DOHH2 (cell line): Measurements from ENCODE around the gene PPARA.

Experiments
- H3F3A ChIP-seq: fragments of 200-600 bp; sonication (generic), shearing (Covaris generic); 2 replicates; pipeline ENCODE4 v1.6.0; 2016; ENCODE audit warnings: antibody characterized with exemption, mild to moderate bottlenecking; ENCODE audit not compliant: control insufficient read depth, insufficient read depth
- H3K27ac ChIP-seq: fragments of 200-600 bp; sonication (generic); 2 replicates; pipeline ENCODE4 v1.5.1; 2014; ENCODE audit warnings: low read depth, mild to moderate bottlenecking, low read length, moderate library complexity
- H3K27me3 ChIP-seq: fragments of 200-600 bp; sonication (generic); 2 replicates; pipeline ENCODE4 v1.6.1; 2014; ENCODE audit warnings: mild to moderate bottlenecking, low read length, mixed read lengths; ENCODE audit not compliant: control insufficient read depth
- H3K36me3 ChIP-seq: fragments of 200-600 bp; sonication (generic); 2 replicates; pipeline ENCODE4 v1.6.1; 2014; ENCODE audit warnings: mild to moderate bottlenecking, low read length, moderate library complexity, mixed read lengths; ENCODE audit not compliant: control insufficient read depth
- H3K4me1 ChIP-seq: fragments of 200-600 bp; sonication (generic); 2 replicates; pipeline ENCODE4 v1.6.1; 2014; ENCODE audit warnings: mild to moderate bottlenecking, low read length, mixed read lengths; ENCODE audit not compliant: control insufficient read depth
- H3K4me2 ChIP-seq: fragments of 200-600 bp; sonication (generic); 2 replicates; pipeline ENCODE4 v1.6.0; 2014; ENCODE audit warnings: mild to moderate bottlenecking, low read length, moderate library complexity
- H3K4me3 ChIP-seq: fragments of 200-600 bp; sonication (generic); 2 replicates; pipeline ENCODE4 v1.5.1; 2014; ENCODE audit warnings: mild to moderate bottlenecking, low read length, mixed read lengths
- H3K79me2 ChIP-seq: fragments of 200-600 bp; sonication (generic); 2 replicates; pipeline ENCODE4 v1.6.1; 2014; ENCODE audit warnings: mild to moderate bottlenecking, low read length, mixed read lengths; ENCODE audit not compliant: control insufficient read depth
- H3K9me2 ChIP-seq: fragments of 200-600 bp; sonication (generic); replicated peaks from 2 replicates; pipeline ENCODE4 v1.6.1; 2014; ENCODE audit warnings: mild to moderate bottlenecking, low read length, mixed read lengths; ENCODE audit not compliant: control insufficient read depth
- H3K9me3 ChIP-seq: fragments of 200-600 bp; sonication (generic); 2 replicates; pipeline ENCODE4 v1.6.1; 2014; ENCODE audit warnings: antibody characterized with exemption, low read length, mixed read lengths; ENCODE audit not compliant: control insufficient read depth, insufficient read depth
- H4K20me1 ChIP-seq: fragments of 200-600 bp; sonication (generic); 2 replicates; pipeline ENCODE4 v1.6.0; 2014; ENCODE audit warnings: low read depth, mild to moderate bottlenecking, antibody characterized with exemption, low read length, moderate library complexity; ENCODE audit not compliant: control insufficient read depth, insufficient read depth
- EZH2phosphoT487 ChIP-seq: fragments of 200-600 bp; sonication (generic); IDR thresholded peaks from 2 replicates; pipeline ENCODE4 v1.6.1; 2017; ENCODE audit warnings: borderline replicate concordance, mild to moderate bottlenecking, antibody characterized with exemption, low read length, moderate library complexity, mixed read lengths
- TF ChIP-seq, protein P1 (sequence below): fragments of 200-600 bp; sonication (generic); IDR thresholded peaks from one replicate; pipeline ENCODE4 v1.5.1; 2014; ENCODE audit warnings: antibody characterized with exemption, mild to moderate bottlenecking, low read depth, low read length; ENCODE audit not compliant: poor library complexity, severe bottlenecking

The PPARA gene

DNA sequence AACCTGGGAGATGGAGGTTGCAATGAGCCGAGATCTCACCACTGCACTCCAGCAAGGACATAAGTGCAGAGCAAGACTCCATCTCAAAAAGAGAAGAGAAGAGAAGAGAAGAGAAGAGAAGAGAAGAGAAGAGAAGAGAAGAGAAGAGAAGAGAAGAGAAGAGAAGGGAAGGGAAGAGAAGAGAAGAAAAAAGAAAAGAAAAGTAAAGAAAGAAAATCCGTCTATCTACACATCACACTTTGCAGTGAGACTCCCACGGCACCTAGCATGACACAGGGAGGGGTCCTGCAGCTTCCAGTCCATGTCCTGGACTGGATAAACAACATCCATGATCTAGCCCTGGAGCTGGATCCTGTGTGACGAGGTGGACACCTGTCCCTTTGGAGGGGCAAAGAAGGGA lies 4.0 kb upstream of the PPARA start:
- H3K9me3 ChIP-seq, result no peaks in the 10 kb centered on the region
- peaks cover under 1% of the 10 kb centered on the region; the same call in 1 of the 2 replicates for H3F3A ChIP-seq
- no peak overlapping the region for H3K4me2 ChIP-seq
- H3K4me1 ChIP-seq, result peaks cover 24% of the 10 kb centered on the region
- no peaks in the 10 kb centered on the region for H3K36me3 ChIP-seq
- no peak for TF ChIP-seq EZH2phosphoT487
- TF ChIP-seq, protein P1, sequence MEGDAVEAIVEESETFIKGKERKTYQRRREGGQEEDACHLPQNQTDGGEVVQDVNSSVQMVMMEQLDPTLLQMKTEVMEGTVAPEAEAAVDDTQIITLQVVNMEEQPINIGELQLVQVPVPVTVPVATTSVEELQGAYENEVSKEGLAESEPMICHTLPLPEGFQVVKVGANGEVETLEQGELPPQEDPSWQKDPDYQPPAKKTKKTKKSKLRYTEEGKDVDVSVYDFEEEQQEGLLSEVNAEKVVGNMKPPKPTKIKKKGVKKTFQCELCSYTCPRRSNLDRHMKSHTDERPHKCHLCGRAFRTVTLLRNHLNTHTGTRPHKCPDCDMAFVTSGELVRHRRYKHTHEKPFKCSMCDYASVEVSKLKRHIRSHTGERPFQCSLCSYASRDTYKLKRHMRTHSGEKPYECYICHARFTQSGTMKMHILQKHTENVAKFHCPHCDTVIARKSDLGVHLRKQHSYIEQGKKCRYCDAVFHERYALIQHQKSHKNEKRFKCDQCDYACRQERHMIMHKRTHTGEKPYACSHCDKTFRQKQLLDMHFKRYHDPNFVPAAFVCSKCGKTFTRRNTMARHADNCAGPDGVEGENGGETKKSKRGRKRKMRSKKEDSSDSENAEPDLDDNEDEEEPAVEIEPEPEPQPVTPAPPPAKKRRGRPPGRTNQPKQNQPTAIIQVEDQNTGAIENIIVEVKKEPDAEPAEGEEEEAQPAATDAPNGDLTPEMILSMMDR, result no peak
- H3K79me2 ChIP-seq, result 0 out of 2 replicates have a peak, but pooled peaks cover under 1% of the 10 kb centered on the region
- H3K9me2 ChIP-seq, result no peaks in the 10 kb centered on the region
- H4K20me1 ChIP-seq, result peaks cover 4% of the 10 kb centered on the region; the same call in 1 of the 2 replicates
- no peak overlapping the region for H3K4me3 ChIP-seq
- peaks cover 49% of the 10 kb centered on the region for H3K27me3 ChIP-seq
- H3K27ac ChIP-seq, result no peak overlapping the region

DNA sequence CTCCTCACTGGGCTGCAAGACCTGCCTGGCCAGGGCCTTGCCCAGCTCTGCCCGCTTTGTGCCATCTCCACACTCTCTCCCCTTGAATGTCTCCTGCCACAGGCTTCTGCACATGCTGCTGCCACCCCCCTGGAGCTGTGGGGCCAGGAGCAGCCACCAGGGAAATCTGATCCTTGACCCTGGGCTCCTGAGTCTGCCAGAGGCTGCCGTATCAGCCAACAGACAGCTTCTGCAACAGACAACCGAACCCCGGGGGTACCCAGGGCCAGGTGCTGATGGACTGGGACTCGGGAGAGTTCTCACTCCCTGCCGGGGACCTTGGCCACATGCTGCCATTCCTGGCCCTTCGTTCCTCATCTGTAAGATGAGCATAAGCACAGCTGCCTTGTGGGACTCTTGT lies 3.3 kb upstream of the PPARA start:
- Histone ChIP-seq H3K4me2 (no peak overlapping the region), H3K4me3 (no peak overlapping the region)

DNA sequence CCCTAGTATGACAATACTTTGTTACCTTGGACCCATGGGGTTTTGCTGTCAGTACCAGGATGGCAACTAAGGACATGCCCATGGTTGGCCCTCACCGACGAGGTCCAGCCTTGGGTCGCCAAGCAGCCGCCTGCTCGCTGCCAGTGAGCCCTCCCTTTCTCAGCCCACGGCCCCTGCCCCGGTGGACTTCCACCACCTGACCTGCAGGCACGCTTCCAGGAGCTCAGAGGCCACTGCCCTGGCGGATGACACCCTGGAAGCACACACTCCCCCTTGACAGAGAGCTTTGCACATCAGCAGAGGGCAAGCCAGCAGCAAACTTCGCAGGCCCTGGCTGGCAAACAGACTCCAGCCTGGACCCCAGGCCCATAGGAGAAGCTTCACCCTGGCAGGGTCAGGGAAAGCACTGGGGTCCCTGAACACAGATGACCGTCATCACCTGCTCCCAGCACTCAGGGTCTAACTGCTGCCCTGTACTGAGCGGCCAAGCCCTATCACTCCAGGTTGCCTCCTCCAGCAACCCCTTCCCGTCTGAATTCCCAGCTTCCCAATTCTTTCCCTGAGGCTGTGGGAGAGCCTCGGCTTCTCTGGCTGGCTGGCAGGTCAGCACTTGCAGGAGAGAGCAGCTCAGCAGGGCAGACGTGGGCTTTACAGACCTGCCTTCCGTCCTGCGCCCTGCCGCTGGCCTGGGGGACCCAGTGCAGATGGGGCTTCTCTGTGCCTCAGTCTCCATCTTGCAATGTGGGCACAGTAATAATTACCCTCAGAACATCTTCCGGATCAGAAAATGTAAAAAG lies 2.7 kb upstream of the PPARA start:
- no peaks in the 10 kb centered on the region for H3K9me3 ChIP-seq
- peaks cover 54% of the 10 kb centered on the region for H3K27me3 ChIP-seq
- peaks cover 22% of the 10 kb centered on the region for H3K4me1 ChIP-seq
- TF ChIP-seq EZH2phosphoT487, result no peak
- TF ChIP-seq, protein P1, result no peak
- no peak overlapping the region for H3K27ac ChIP-seq
- peaks cover 2% of the 10 kb centered on the region; the same call in 1 of the 2 replicates for H3K36me3 ChIP-seq
- no peaks in the 10 kb centered on the region for H3K9me2 ChIP-seq
- no peak overlapping the region for H3K4me3 ChIP-seq
- peaks cover 10% of the 10 kb centered on the region for H3F3A ChIP-seq
- peaks cover 4% of the 10 kb centered on the region; the same call in 1 of the 2 replicates for H4K20me1 ChIP-seq
- peaks cover 3% of the 10 kb centered on the region; the same call in 1 of the 2 replicates for H3K79me2 ChIP-seq
- no peak overlapping the region for H3K4me2 ChIP-seq

More for the DNA sequence above, 3.3 kb upstream of the PPARA start:
- peaks cover 3% of the 10 kb centered on the region; the same call in 1 of the 2 replicates for H3K79me2 ChIP-seq
- H3K9me2 ChIP-seq, result no peaks in the 10 kb centered on the region
- no peak for TF ChIP-seq EZH2phosphoT487
- TF ChIP-seq, protein P1, result no peak
- no peaks in the 10 kb centered on the region for H3K36me3 ChIP-seq
- H4K20me1 ChIP-seq, result peaks cover 4% of the 10 kb centered on the region; the same call in 1 of the 2 replicates
- H3K4me1 ChIP-seq, result peaks cover 25% of the 10 kb centered on the region
- H3K27ac ChIP-seq, result no peak overlapping the region
- H3F3A ChIP-seq, result peaks cover 7% of the 10 kb centered on the region
- H3K9me3 ChIP-seq, result no peaks in the 10 kb centered on the region
- peaks cover 54% of the 10 kb centered on the region for H3K27me3 ChIP-seq
